Left kidney (tissue), 2 donors: Measurements from ENCODE around the gene NOL4L. TPM values are rescaled to one million over a fixed set of nuclear protein-coding genes. Genes with fewer than 3 reads are reported as not detected.
"Not testable (repeated sequence)": the region's sequence is repeated elsewhere in the genome, so short reads cannot be mapped to it uniquely, and the experiment has no call there.

Source experiments
- DNase-seq: peaks from one replicate; pipeline ENCODE4 v3.0.0-alpha.2; 2013
- polyA plus RNA-seq: library from polyadenylated mRNA; unstranded; fragments of 120-200 nt; gene quantifications from one replicate; pipeline ENCODE4 v1.2.1, GENCODE V29; 2013; ENCODE audit not compliant: insufficient read length

The NOL4L gene
- polyA plus RNA-seq, 1 donor, result 61.5 TPM

GRCh38 chr20:32510120-32510600, 75.0 kb downstream of the NOL4L start:
- DNase-seq, result no peak

GRCh38 chr20:32509639-32510066, 75.5 kb downstream of the NOL4L start:
- DNase-seq, result no peak

- DNase-seq, result no peak
Observed at GRCh38 chr20:32508775-32509119, 76.4 kb downstream of the NOL4L start.

- DNase-seq, result no peak
Observed at GRCh38 chr20:32507998-32508774, 76.9 kb downstream of the NOL4L start.

- DNase-seq, result no peak
Observed at GRCh38 chr20:32506721-32507120, 78.4 kb downstream of the NOL4L start.

- DNase-seq, result no peak
Observed at GRCh38 chr20:32505723-32506473, 79.2 kb downstream of the NOL4L start.

- DNase-seq, result no peak
Observed at GRCh38 chr20:32501709-32502108, 83.4 kb downstream of the NOL4L start.

GRCh38 chr20:32497589-32498224, 87.4 kb downstream of the NOL4L start:
- no peak for DNase-seq

GRCh38 chr20:32496811-32497533, 88.2 kb downstream of the NOL4L start:
- DNase-seq, result no peak

GRCh38 chr20:32495949-32496348, 89.2 kb downstream of the NOL4L start:
- DNase-seq, result no peak

GRCh38 chr20:32495217-32495565, 89.9 kb downstream of the NOL4L start:
- no peak for DNase-seq

- DNase-seq, result no peak
Observed at GRCh38 chr20:32494483-32495216, 90.5 kb downstream of the NOL4L start.

- DNase-seq, result no peak
Observed at GRCh38 chr20:32493356-32493755, 91.8 kb downstream of the NOL4L start.

- not testable (repeated sequence) for DNase-seq
Observed at GRCh38 chr20:32491764-32492151, 93.4 kb downstream of the NOL4L start.

GRCh38 chr20:32490942-32491763, 94.0 kb downstream of the NOL4L start:
- no peak for DNase-seq

- DNase-seq, result no peak
Observed at GRCh38 chr20:32488066-32488838, 96.9 kb downstream of the NOL4L start.

- DNase-seq, result no peak
Observed at GRCh38 chr20:32487381-32487780, 97.8 kb downstream of the NOL4L start.

- DNase-seq, result no peak
Observed at GRCh38 chr20:32485770-32486478, 99.2 kb downstream of the NOL4L start.
